Stomach (tissue), 9 donors: ENCODE measurements around the gene FUT8. TPM values are rescaled to one million over a fixed set of nuclear protein-coding genes. Genes with fewer than 3 reads are reported as not detected.

Experiments
- DNase-seq, 2 donors: peaks; one replicate each; pipeline versions ENCODE4 v3.0.0 to v3.0.0-alpha.2; 2013 to 2019
- H3K27ac ChIP-seq, 5 donors: fragments of 200-600 bp in 4 of 5; sonication (generic) in 4 of 5; one replicate each; pipeline ENCODE4 v1.5.1; 2013 to 2019; ENCODE audit warnings: mild to moderate bottlenecking in 1 of 5, moderate library complexity in 1 of 5
- H3K27me3 ChIP-seq, 3 donors: fragments of 200-600 bp; sonication (generic); one replicate each; pipeline ENCODE4 v1.5.1; 2017 to 2019; ENCODE audit warnings: mixed run types in 1 of 3
- H3K36me3 ChIP-seq, 4 donors: fragments of 200-600 bp; sonication (generic); 1 replicate in 3 of 4; 2 replicates in 1 of 4; pipeline ENCODE4 v1.5.1; 2016 to 2019
- H3K4me1 ChIP-seq, 4 donors: fragments of 200-600 bp; sonication (generic); one replicate each; pipeline ENCODE4 v1.5.1; 2016 to 2019
- H3K4me3 ChIP-seq, 4 donors: fragments of 200-600 bp; sonication (generic) in 3 of 4; one replicate each; pipeline ENCODE4 v1.5.1; 2016 to 2019; ENCODE audit warnings: mild to moderate bottlenecking in 1 of 4
- H3K9me3 ChIP-seq, 4 donors: fragments of 200-600 bp; sonication (generic); one replicate each; pipeline ENCODE4 v1.5.1; 2016 to 2019
- CTCF ChIP-seq, 7 experiments: fragments of 450-650 bp in 4 of 7; fragments of 200-600 bp in 3 of 7; sonication (generic) in 3 of 7; IDR thresholded peaks; one replicate each; pipeline ENCODE4 v1.5.1; 2016 to 2019; ENCODE audit warnings: antibody characterized with exemption in 7 of 7, control low read depth in 2 of 7, mild to moderate bottlenecking in 1 of 7
- EP300 ChIP-seq: sonication (generic); formaldehyde crosslinking; IDR thresholded peaks from one replicate; pipeline ENCODE4 v1.6.1; 2017; ENCODE audit warnings: antibody characterized with exemption
- POLR2A ChIP-seq, 4 donors: fragments of 450-650 bp; IDR thresholded peaks; one replicate each; pipeline ENCODE4 v1.6.1; 2016; ENCODE audit warnings: antibody characterized with exemption in 4 of 4, control low read depth in 2 of 4, mild to moderate bottlenecking in 1 of 4, moderate library complexity in 1 of 4
- POLR2AphosphoS5 ChIP-seq, 3 donors: sonication (generic); formaldehyde crosslinking; IDR thresholded peaks; one replicate each; pipeline ENCODE4 v1.6.1; 2016; ENCODE audit warnings: antibody characterized with exemption in 3 of 3
- WGBS, 5 donors: extraction: QIAGEN DNeasy Blood & Tissue Kit in 3 of 5; methylation state at CpG; one replicate each; pipeline versions ENCODE4 v1.1.5 to v1.1.7; 2013 to 2018; 5-methylcytosine and 5-hydroxymethylcytosine counted together
- intact Hi-C: fragments of 100-400 bp; cut with DNase I; formaldehyde crosslinking; loops from one replicate; pipeline ENCODE4 v1.15.1; 2023; ENCODE audit warnings: low total_unique reads
- polyA plus RNA-seq, 3 donors: library from polyadenylated mRNA; stranded (reverse); fragments of 200-250 nt; gene quantifications; one replicate each; pipeline ENCODE4 v1.2.3, GENCODE V29; 2013
- total RNA-seq, 5 donors: library from RNA; depleted of rRNA; stranded (reverse); fragments of >200 nt; gene quantifications; one replicate each; pipeline versions ENCODE4 v1.1.0 to v1.2.3, GENCODE V29; 2014 to 2016
- donor health status: healthy with polysubstance abuse.
- donor health status: Bipolar disorder and iron deficiency.
- donor health status: healthy.

Gene FUT8
- total and polyA plus RNA-seq, 8 donors: 17.4 to 175 (median 36.7) TPM

GRCh38 chr14:65432361-65432948 is 19.9 kb downstream of the FUT8 start:
- Histone ChIP-seq H3K9me3 (peaks cover 0 to 4% (median 2%) of the 10 kb centered on the region in 4 donors), H3K4me1 (peaks cover 5 to 62% (median 33%) of the 10 kb centered on the region in 4 donors), H3K27me3 (no peaks in the 10 kb centered on the region), H3K27ac (no peak overlapping the region), H3K4me3 (no peak overlapping the region), H3K36me3 (peaks cover 0 to 13% (median 5%) of the 10 kb centered on the region in 4 donors)
- WGBS, 5 donors: 81 to 87% (median 84%) methylated on average over 6 of the region's 6 CpGs
- TF ChIP-seq CTCF (IDR thresholded peaks at IDR 0.05) (no peak), EP300 (no peak), POLR2AphosphoS5 (IDR thresholded peaks at IDR 0.05) (no peak), POLR2A (IDR thresholded peaks at IDR 0.05) (no peak)
- no peak for DNase-seq
- intact Hi-C loops: no loop called here

- intact Hi-C loops: no loop called here
- H3K4me3 ChIP-seq: no peak overlapping the region
- H3K27me3 ChIP-seq: no peaks in the 10 kb centered on the region
- H3K4me1 ChIP-seq: peaks cover 5 to 67% (median 37%) of the 10 kb centered on the region in 4 donors
- H3K27ac ChIP-seq: peak overlapping the region in 1 of 5 donors; percentile 8
- no peak for DNase-seq
- TF ChIP-seq POLR2AphosphoS5 (IDR thresholded peaks at IDR 0.05) (no peak), EP300 (no peak), POLR2A (IDR thresholded peaks at IDR 0.05) (no peak), CTCF (IDR thresholded peaks at IDR 0.05) (no peak)
- H3K36me3 ChIP-seq: peaks cover 0 to 13% (median 5%) of the 10 kb centered on the region in 4 donors
- peaks cover 0 to 4% (median 2%) of the 10 kb centered on the region in 4 donors for H3K9me3 ChIP-seq
- 72 to 89% (median 82%) methylated on average over 2 of the region's 2 CpGs for WGBS, 5 donors
Measured at GRCh38 chr14:65433157-65433556, 20.6 kb downstream of the FUT8 start.

- intact Hi-C loops: no loop called here
- WGBS, 5 donors: 68 to 84% (median 78%) methylated on average over 2 of the region's 2 CpGs
- TF ChIP-seq CTCF (IDR thresholded peaks at IDR 0.05): no peak
- TF ChIP-seq POLR2AphosphoS5 (IDR thresholded peaks at IDR 0.05): no peak
- TF ChIP-seq EP300: no peak
- TF ChIP-seq POLR2A (IDR thresholded peaks at IDR 0.05): no peak
- peaks cover 5 to 68% (median 42%) of the 10 kb centered on the region in 4 donors for H3K4me1 ChIP-seq
- DNase-seq: no peak
- H3K27me3 ChIP-seq: no peaks in the 10 kb centered on the region
- peaks cover 0 to 4% (median 2%) of the 10 kb centered on the region in 4 donors for H3K9me3 ChIP-seq
- H3K36me3 ChIP-seq: peaks cover 0 to 13% (median 5%) of the 10 kb centered on the region in 4 donors
- no peak overlapping the region for H3K4me3 ChIP-seq
- H3K27ac ChIP-seq: peak overlapping the region in 2 of 5 donors; percentile 8 to 31
Measured at GRCh38 chr14:65433646-65434045, 21.1 kb downstream of the FUT8 start.

GRCh38 chr14:65434216-65434850 is 21.8 kb downstream of the FUT8 start:
- H3K4me3 ChIP-seq: no peak overlapping the region
- peaks cover 10 to 70% (median 46%) of the 10 kb centered on the region in 4 donors for H3K4me1 ChIP-seq
- intact Hi-C loops: no loop called here
- DNase-seq: no peak
- H3K9me3 ChIP-seq: peaks cover 0 to 4% (median 2%) of the 10 kb centered on the region in 4 donors
- WGBS, 5 donors: 24 to 34% (median 27%) methylated on average over 3 of the region's 3 CpGs
- peaks cover 0 to 13% (median 5%) of the 10 kb centered on the region in 4 donors for H3K36me3 ChIP-seq
- H3K27me3 ChIP-seq: no peaks in the 10 kb centered on the region
- TF ChIP-seq POLR2AphosphoS5 (IDR thresholded peaks at IDR 0.05): no peak
- no peak for TF ChIP-seq EP300
- TF ChIP-seq CTCF (IDR thresholded peaks at IDR 0.05): no peak
- peak overlapping the region in 2 of 5 donors; percentile 31 to 43 for H3K27ac ChIP-seq
